Transverse colon (tissue), 4 donors: Measurements from ENCODE around the gene STMND1. TPM values are rescaled to one million over a fixed set of nuclear protein-coding genes. Genes with fewer than 3 reads are reported as not detected.

Experiments
- DNase-seq: peaks from one replicate; pipeline ENCODE4 v3.0.0-alpha.2; 2019
- H3K27ac ChIP-seq, 4 donors: fragments of 200-600 bp; sonication (generic); 2 replicates each; pipeline ENCODE4 v1.5.1; 2016 to 2018; ENCODE audit warnings: inconsistent platforms in 4 of 4
- H3K27me3 ChIP-seq: fragments of 200-600 bp; sonication (generic); 2 replicates; pipeline ENCODE4 v1.5.1; 2017; ENCODE audit warnings: inconsistent platforms
- H3K36me3 ChIP-seq, 4 donors: fragments of 200-600 bp; sonication (generic); 2 replicates each; pipeline ENCODE4 v1.5.1; 2017 to 2019; ENCODE audit warnings: inconsistent platforms in 4 of 4
- H3K4me1 ChIP-seq, 4 donors: fragments of 200-600 bp; sonication (generic); 2 replicates each; pipeline ENCODE4 v1.5.1; 2017 to 2020; ENCODE audit warnings: inconsistent platforms in 4 of 4
- H3K4me3 ChIP-seq, 4 donors: fragments of 200-600 bp; sonication (generic); 1 replicate in 1 of 4; 2 replicates in 3 of 4; pipeline versions ENCODE4 v1.5.1 to v1.6.1; 2017 to 2019; ENCODE audit warnings: inconsistent platforms in 4 of 4
- H3K9me3 ChIP-seq, 2 donors: fragments of 200-600 bp; sonication (generic); 2 replicates each; pipeline ENCODE4 v1.5.1; 2017 to 2019; ENCODE audit warnings: inconsistent platforms in 2 of 2
- CTCF ChIP-seq, 5 experiments: fragments of 200-600 bp in 3 of 5; fragments of 450-650 bp in 2 of 5; sonication (generic) in 3 of 5; IDR thresholded peaks; 1 replicate in 2 of 5; 2 replicates in 3 of 5; pipeline ENCODE4 v1.5.1; 2016 to 2017; ENCODE audit warnings: antibody characterized with exemption in 5 of 5, inconsistent platforms in 3 of 5, mild to moderate bottlenecking in 2 of 5, moderate library complexity in 1 of 5
- POLR2A ChIP-seq: fragments of 450-650 bp; IDR thresholded peaks from one replicate; pipeline ENCODE4 v1.6.1; 2016; ENCODE audit warnings: antibody characterized with exemption, mild to moderate bottlenecking, moderate library complexity
- POLR2AphosphoS5 ChIP-seq, 3 donors: sonication (generic); formaldehyde crosslinking; IDR thresholded peaks; one replicate each; pipeline ENCODE4 v1.6.1; 2016; ENCODE audit warnings: antibody characterized with exemption in 3 of 3
- WGBS, 2 donors: methylation state at CpG; one replicate each; pipeline ENCODE4 v1.1.5; 2018; ENCODE audit warnings: low coverage in 1 of 2; 5-methylcytosine and 5-hydroxymethylcytosine counted together
- in situ Hi-C, 4 donors: fragments of 200-750 bp; cut with MboI; loops; one replicate each; pipeline versions ENCODE4 v1.15.0 to v1.15.1; 2017; ENCODE audit warnings: low sequenced_read_pairs in 3 of 4, low pct_ligation_motif_present in 1 of 4, low pct_unique_long_range_greater_than_20kb in 1 of 4
- intact Hi-C: fragments of 100-400 bp; cut with DNase I; formaldehyde crosslinking; loops from one replicate; pipeline ENCODE4 v1.15.1; 2023; ENCODE audit warnings: low total_unique reads
- total RNA-seq, 4 donors: library from RNA; depleted of rRNA; stranded (reverse); fragments of >200 nt; gene quantifications; one replicate each; pipeline ENCODE4 v1.1.0, GENCODE V29; 2016

Gene STMND1
- total RNA-seq, 4 donors from 2014 or later: 1.1 to 9.3 (median 1.1) TPM; not detected in 1

GRCh38 chr6:17179530-17180073, 77.8 kb downstream of the STMND1 start:
- in situ Hi-C loops (no loop called here), intact Hi-C loops (no loop called here)
- H3K9me3 ChIP-seq: no peaks in the 10 kb centered on the region
- H3K36me3 ChIP-seq: no peaks in the 10 kb centered on the region
- H3K27ac ChIP-seq: no peak overlapping the region
- WGBS, 2 donors: 80 to 87% methylated on average over 2 to 5 of the region's 5 CpGs
- no peak overlapping the region for H3K4me3 ChIP-seq
- TF ChIP-seq CTCF (IDR thresholded peaks at IDR 0.05): no peak
- TF ChIP-seq POLR2A: no peak
- no peak for TF ChIP-seq POLR2AphosphoS5 (IDR thresholded peaks at IDR 0.05)
- H3K4me1 ChIP-seq: no peaks in the 10 kb centered on the region
- no peaks in the 10 kb centered on the region for H3K27me3 ChIP-seq
- DNase-seq: no peak

Other genes with a start within 250 kb of the STMND1 start
- 10 to 100 TPM in 1 of 4 donors, 1 to 10 TPM in 1, not detected in 2; 4.8 to 10.2 TPM for gene RBM24, start 179.3 kb downstream of the STMND1 start, total RNA-seq